ENCODE data around the gene CDC42BPG.

The CDC42BPG gene

DNA sequence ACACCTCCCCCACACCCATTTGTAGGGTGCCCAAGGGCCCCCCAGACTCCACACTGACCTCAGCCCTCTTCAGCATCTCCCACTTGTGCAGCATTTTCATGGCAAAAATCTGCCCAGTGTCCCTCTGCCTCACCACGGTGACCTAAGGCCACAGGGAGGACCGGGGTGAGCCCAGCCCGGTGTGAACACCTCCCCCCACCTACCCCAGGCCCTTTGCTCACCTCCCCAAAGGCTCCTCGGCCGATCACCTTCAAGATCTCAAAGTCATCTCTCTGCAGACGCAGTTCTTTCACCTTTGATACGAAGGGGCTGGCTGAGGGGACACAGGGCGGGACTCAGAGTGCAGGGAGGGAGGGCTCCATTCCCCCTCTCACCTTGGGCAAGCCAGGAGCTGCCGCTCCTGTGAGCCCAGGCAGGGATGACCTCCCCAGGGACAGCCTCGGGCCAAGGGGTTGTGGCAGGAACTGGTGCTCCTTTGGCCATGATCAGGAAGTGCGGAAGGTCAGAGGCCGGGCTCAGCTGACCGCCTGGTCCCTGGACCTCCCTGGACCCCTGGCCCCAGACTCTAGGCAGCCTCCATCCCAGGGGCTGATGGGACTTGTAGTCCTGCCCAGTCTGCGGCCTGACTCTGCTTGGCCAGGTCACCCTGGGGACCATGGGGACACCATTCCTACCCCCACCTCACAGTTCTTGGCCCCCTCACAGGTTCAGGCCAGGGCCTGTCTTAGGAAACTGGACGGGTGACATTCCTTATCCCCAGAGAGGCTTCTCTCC is 2.7 kb downstream of the CDC42BPG start:
- H3K4me3 ChIP-seq (ENCODE audit: low read length), result no peak overlapping the region
- H4K20me1 ChIP-seq (ENCODE audit: insufficient read depth, low read length), result no peaks in the 10 kb centered on the region
- no peak overlapping the region for H2AFZ ChIP-seq (ENCODE audit: low read depth, low read length)
- no peak overlapping the region for H3K9ac ChIP-seq (ENCODE audit: low read length)
- H3K4me1 ChIP-seq (ENCODE audit: low read length), result peaks cover 9% of the 10 kb centered on the region; the same call in 1 of the 2 replicates
- peaks cover 4% of the 10 kb centered on the region; the same call in 1 of the 2 replicates for H3K27me3 ChIP-seq (ENCODE audit: low read depth, low read length)
- H3K9me3 ChIP-seq (ENCODE audit: insufficient read depth, low read length), result no peaks in the 10 kb centered on the region
- H3K4me2 ChIP-seq (ENCODE audit: low read length), result no peak overlapping the region
- no peak for TF ChIP-seq EZH2phosphoT487 (IDR thresholded peaks at IDR 0.05; ENCODE audit: low read depth)
- H3K27ac ChIP-seq (ENCODE audit: low read length), result no peak overlapping the region
- H3K36me3 ChIP-seq (replicated peaks; ENCODE audit: low read depth, low read length), result no peaks in the 10 kb centered on the region
- H3K79me2 ChIP-seq (ENCODE audit: low read length), result no peaks in the 10 kb centered on the region

DNA sequence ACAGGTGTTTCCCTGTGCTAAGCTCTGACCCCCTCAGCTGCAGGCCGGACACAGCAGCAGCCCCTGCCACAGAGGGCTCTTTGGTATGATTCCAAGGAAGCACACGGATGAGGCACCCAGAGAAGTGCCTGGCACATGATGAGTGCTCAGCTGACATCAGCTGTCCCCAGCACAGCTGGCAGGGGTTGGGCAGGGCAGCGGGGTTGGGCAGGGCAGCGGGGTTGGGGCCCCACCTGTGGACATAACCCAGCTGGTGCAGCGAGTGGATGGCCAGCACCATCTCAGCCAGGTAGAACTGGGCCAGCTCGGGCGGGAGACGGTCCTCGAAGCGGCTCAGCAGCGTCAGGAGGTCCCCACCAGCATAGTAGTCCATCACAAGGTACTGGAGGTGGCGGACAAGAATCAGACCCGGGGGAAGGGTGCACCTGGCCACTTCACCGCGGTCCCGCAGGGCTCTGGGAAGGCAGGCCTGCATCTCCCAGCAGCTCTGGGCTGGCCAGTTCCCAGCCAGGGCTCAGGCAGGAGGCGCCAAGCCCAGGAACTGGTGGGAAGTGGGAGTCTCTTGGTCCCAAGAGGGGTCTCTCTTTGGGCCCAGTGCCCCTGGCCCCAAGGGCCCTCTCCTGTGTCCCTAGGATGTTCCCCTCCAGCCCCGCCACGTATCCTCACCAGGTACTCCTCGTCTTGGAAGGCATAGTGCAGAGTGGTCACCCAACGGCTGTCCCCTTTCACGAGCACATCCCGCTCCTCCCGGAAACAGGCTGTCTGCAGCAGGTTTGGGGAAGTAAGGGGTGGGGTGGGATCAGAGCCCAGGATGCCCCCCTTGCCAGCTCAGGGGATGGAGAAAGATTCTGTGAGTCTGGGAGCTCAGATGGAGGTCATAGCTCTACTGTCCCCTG is 4.3 kb downstream of the CDC42BPG start:
- H2AFZ ChIP-seq (ENCODE audit: low read depth, low read length), result no peak overlapping the region
- H3K4me3 ChIP-seq (ENCODE audit: low read length), result no peak overlapping the region
- no peak overlapping the region for H3K4me2 ChIP-seq (ENCODE audit: low read length)
- no peaks in the 10 kb centered on the region for H3K79me2 ChIP-seq (ENCODE audit: low read length)
- no peaks in the 10 kb centered on the region for H3K9me3 ChIP-seq (ENCODE audit: insufficient read depth, low read length)
- H3K27ac ChIP-seq (ENCODE audit: low read length), result no peak overlapping the region
- H3K4me1 ChIP-seq (ENCODE audit: low read length), result peaks cover 7% of the 10 kb centered on the region; the same call in 1 of the 2 replicates
- H3K27me3 ChIP-seq (ENCODE audit: low read depth, low read length), result peaks cover 4% of the 10 kb centered on the region; the same call in 1 of the 2 replicates
- no peaks in the 10 kb centered on the region for H3K36me3 ChIP-seq (replicated peaks; ENCODE audit: low read depth, low read length)
- H4K20me1 ChIP-seq (ENCODE audit: insufficient read depth, low read length), result no peaks in the 10 kb centered on the region
- H3K9ac ChIP-seq (ENCODE audit: low read length), result no peak overlapping the region
- TF ChIP-seq EZH2phosphoT487 (IDR thresholded peaks at IDR 0.05; ENCODE audit: low read depth), result no peak

DNA sequence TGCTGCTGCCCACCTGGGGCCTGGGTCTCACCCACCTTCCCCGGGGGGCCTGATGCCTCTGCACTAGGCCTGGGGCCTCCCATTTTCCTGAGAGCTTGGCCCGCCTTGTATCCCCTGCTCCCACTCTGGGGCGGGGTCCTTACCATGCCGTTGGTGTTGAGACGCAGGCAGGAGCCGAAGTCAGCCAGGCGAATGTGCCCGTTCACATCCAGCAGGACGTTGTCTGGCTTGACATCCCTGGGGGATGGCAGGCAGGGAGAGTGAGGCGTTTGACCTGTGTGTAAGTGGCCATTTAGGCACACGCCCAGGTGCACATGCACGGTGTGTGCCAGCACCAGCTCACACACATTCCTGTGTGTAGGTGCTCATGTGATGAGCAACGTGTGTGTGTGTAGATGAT is 5.1 kb downstream of the CDC42BPG start:
- Histone ChIP-seq H4K20me1 (ENCODE audit: insufficient read depth, low read length) (no peaks in the 10 kb centered on the region), H3K9me3 (ENCODE audit: insufficient read depth, low read length) (no peaks in the 10 kb centered on the region), H3K9ac (ENCODE audit: low read length) (no peak overlapping the region), H3K79me2 (ENCODE audit: low read length) (no peaks in the 10 kb centered on the region), H2AFZ (ENCODE audit: low read depth, low read length) (no peak overlapping the region), H3K4me2 (ENCODE audit: low read length) (no peak overlapping the region), H3K36me3 (replicated peaks; ENCODE audit: low read depth, low read length) (no peaks in the 10 kb centered on the region), H3K4me3 (ENCODE audit: low read length) (no peak overlapping the region), H3K27ac (ENCODE audit: low read length) (no peak overlapping the region), H3K4me1 (ENCODE audit: low read length) (0 out of 2 replicates have a peak, but pooled peaks cover 3% of the 10 kb centered on the region), H3K27me3 (ENCODE audit: low read depth, low read length) (peaks cover 4% of the 10 kb centered on the region; the same call in 1 of the 2 replicates)
- TF ChIP-seq, protein P1, sequence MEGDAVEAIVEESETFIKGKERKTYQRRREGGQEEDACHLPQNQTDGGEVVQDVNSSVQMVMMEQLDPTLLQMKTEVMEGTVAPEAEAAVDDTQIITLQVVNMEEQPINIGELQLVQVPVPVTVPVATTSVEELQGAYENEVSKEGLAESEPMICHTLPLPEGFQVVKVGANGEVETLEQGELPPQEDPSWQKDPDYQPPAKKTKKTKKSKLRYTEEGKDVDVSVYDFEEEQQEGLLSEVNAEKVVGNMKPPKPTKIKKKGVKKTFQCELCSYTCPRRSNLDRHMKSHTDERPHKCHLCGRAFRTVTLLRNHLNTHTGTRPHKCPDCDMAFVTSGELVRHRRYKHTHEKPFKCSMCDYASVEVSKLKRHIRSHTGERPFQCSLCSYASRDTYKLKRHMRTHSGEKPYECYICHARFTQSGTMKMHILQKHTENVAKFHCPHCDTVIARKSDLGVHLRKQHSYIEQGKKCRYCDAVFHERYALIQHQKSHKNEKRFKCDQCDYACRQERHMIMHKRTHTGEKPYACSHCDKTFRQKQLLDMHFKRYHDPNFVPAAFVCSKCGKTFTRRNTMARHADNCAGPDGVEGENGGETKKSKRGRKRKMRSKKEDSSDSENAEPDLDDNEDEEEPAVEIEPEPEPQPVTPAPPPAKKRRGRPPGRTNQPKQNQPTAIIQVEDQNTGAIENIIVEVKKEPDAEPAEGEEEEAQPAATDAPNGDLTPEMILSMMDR (IDR thresholded peaks at IDR 0.05; ENCODE audit: low read depth, low read length), result no peak
- TF ChIP-seq EZH2phosphoT487 (IDR thresholded peaks at IDR 0.05; ENCODE audit: low read depth), result no peak

- Histone ChIP-seq H3K9ac (ENCODE audit: low read length) (no peak overlapping the region), H4K20me1 (ENCODE audit: insufficient read depth, low read length) (no peaks in the 10 kb centered on the region), H3K27me3 (ENCODE audit: low read depth, low read length) (peaks cover under 1% of the 10 kb centered on the region; the same call in 1 of the 2 replicates), H3K4me2 (ENCODE audit: low read length) (no peak overlapping the region), H3K27ac (ENCODE audit: low read length) (no peak overlapping the region), H2AFZ (ENCODE audit: low read depth, low read length) (no peak overlapping the region), H3K36me3 (replicated peaks; ENCODE audit: low read depth, low read length) (no peaks in the 10 kb centered on the region), H3K79me2 (ENCODE audit: low read length) (no peaks in the 10 kb centered on the region), H3K4me3 (ENCODE audit: low read length) (no peak overlapping the region), H3K9me3 (ENCODE audit: insufficient read depth, low read length) (no peaks in the 10 kb centered on the region), H3K4me1 (ENCODE audit: low read length) (no peaks in the 10 kb centered on the region)
- TF ChIP-seq, protein P1 (IDR thresholded peaks at IDR 0.05; ENCODE audit: low read depth, low read length), result no peak
- TF ChIP-seq EZH2phosphoT487 (IDR thresholded peaks at IDR 0.05; ENCODE audit: low read depth), result no peak
These were observed 5.7 kb downstream of the CDC42BPG start for GRCh38 chr11:64838600-64839334.

Measured in OCI-LY3 (cell line).